NCI-H2029 treated with DMSO at 0.1 percent for 48 hours (cell line): ENCODE measurements around the gene CLCN2.

Experiments used
- DNase-seq: peaks from one replicate; lab custom pipeline; 2025; lab: John Stamatoyannopoulos, UW

CLCN2 gene

DNA sequence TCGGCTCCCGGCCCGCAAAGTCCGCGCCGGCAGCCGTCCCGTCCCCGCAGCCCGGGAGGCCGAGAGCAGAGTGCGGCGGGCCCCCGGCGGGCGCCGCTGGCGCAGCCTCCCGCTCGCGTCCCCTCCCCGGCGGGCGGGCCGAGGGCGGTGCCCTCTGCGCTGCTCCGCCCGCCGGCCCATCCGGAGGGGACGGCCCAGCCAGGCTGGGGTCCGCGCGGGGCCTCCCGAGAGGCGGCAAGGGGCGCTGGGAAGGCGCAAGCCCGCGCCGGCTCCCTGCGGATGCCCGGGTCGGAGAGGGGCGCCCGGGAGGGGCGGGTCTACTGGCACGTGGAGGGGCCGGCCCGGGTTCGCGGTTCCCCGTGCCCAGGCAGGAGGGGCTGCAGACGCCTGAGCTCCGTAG is at the start of gene CLCN2, which contains the start of gene POLR2H:
Gene CLCN2 (minus strand): TSS at position 74 of the 400 bp plus-strand sequence. CDS start 126 bp downstream, outside the sequence.
Gene POLR2H (plus strand): TSS at position 179 of the 400 bp plus-strand sequence. CDS start 1,783 bp downstream, outside the sequence.
- DNase-seq, result no peak

DNA sequence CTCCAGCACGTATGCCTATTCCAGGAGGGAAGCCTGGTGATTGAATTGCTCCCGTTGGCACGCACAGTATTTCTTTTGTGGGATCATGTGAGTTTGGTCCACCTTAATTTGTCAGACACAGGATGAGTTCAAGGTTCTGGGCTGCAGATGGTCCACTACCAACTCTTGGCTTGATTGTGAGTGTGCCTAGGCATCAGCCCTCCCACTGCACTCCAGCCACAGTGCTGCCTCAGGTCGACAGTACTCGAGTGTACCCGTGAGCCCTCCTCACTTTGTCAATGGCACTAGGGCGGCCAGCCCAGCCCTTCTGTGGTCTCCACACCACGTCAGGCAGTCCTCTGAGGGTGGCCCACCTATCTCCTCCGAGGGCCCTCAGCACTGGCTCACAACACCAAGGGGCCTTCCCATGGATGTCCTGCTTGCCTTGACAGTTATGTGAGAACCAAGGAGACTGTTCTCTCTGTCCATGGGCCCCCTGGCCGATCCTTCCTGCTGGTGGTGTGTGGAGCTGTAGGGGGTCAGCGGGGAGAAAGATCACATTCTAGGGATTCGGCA is 48.6 kb upstream of the CLCN2 start:
- DNase-seq, result no peak

DNA sequence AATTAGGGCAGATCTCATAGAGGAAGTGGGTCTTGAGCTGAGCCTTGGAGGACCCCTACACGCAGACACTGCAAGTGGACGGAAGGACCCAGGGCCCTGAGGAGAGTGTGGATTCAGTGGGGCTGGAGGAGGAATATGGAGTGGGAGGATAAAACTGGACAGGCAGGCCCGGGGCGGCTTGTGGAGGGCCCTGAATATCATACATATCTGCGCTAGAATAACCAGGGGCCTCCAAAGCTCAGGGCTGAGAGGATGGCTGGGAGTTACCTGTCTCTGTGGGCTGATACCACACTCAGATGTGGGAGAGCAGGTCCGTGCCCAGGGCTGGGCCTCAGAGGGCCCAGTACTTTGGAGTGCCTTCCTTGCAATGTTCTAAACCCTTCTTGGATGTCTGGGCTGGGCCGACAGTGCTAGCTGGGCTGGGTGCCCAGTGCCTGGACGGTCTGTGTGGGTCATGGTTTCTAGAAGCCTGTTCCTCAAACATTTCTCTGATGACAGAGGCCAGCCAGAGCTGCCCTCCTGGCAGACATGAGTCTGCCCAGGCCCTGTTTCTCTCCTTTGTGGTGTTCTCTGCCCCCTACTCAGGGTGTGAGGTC is 48.0 kb upstream of the CLCN2 start:
- no peak for DNase-seq

DNA sequence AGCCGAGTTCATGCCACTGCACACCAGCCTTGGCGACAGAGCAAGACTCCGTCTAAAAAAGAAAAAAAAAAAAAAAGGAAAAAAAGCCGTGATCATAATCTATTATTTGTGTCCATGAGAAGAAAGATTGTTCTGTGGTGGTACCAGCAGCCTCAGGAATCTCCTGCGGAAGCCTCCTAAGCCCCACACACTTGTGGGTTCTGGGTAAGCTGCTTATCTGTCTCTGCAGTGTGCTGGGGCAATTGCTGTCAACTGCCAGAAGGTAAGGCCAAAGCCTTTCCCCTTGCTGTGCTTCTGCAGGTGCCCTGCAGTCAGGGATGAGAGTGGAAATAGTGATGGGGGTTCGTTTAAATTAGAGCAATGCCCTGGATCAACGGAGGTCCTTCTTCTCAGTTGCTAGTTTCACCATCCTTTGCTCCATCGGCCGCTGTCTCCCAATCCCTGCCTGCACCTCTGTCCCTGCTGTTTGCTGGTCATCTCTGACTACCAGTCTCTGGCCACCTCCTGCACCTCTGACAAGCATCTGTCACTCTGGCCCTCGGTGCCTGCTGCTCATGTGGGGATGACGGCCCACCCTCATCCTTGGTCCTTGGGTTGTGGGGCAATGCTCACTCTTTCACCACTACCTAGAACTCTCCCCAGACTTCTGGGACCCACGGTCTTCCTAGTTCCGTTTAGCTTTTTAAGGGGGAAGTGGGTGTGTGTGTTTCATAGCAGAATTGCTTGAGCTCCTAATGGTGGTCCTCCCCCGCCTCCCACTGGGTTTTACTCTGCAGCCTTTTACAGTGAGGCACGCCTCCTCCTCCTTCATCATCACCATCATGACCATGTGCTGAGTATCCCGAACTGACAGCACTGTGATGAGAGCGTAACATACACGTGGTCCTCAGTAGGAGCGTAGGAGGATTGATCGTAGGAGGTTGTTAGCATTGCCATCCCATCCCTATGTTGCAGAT is 43.9 kb upstream of the CLCN2 start:
- no peak for DNase-seq

DNA sequence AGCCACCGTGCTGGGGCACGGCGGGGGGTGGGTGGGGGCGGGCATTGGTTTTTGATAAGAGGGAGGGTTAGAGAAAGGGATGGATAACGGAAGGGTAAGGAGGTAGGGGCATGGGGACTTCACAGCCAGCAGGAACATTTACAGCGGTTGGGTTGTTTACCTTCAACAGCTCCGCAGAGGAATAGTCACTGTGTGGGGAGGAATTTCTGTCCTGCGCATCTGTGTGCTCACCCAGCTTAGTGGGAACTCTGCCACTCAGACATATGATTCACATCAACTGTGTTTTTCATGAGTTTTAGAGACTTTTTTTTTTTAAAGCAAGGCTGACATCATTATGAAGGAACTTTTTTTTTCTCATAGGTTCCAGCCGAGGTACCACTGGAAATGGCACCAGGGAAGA is 38.0 kb upstream of the CLCN2 start:
- no peak for DNase-seq

DNA sequence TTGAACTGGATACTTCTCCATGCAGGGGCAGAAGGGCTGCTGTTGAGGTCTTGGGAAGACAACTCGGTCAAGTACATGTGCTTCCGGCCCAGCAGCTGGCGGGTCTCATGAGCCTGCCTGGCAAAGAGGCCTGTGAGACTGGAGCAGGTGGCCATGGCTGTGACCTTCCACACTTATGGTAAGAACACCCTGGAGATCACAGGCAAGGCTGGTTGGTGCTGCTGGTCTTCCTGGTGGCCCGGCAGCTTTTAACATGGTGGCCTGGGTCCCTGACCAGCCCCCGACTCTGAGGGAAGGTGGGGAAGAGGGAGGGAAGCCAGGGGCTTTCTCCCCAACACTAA is 33.9 kb upstream of the CLCN2 start:
- no peak for DNase-seq

DNA sequence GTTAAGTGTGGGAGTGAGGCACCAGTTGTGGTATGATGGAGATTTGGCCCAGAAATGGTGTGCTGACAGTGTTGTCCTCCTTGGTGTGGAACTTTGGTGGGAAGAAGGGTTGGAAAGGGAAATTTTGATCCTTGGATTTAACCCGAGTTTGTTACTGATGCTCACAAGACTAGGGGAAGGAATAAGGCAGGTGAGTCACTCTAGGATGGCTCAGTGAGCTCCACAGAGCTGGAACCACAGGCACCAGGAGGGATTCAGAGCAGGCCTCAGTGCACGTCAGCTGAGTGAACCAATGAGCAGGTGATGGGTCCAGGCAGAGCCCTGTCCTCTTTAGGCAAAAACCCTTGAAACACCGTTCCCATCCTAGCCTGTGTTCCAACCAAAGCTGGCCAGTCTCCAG is 29.9 kb upstream of the CLCN2 start:
- no peak for DNase-seq

DNA sequence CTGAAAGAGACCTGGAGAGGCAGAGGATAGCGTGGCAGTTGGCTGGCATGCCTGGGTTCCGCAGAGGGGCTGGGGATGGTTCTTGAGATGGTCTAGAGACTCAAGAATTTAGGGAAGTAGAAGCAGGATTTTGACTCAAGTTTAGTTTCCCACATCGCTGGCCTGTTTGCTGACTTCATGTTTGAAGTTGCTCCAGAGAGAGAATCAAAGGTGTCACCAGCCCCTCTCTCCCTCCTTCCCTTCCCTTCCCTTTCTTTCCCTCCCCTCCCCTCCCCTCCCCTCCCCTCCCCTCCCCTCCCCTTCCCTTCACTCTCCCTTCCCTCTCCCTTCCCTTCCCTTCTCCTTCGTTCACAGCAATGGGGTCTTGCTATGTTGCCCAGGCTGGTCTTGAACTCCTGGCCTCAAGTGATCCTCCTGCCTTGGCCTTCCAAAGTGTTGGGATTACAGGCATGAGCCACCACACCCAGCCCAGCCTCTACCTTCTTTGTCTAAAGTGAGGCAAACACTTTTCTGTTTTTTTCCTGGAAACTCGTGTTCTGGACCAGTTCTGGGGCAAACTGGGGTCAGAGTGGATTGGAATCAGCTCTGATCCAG is 28.6 kb upstream of the CLCN2 start:
- no peak for DNase-seq

DNA sequence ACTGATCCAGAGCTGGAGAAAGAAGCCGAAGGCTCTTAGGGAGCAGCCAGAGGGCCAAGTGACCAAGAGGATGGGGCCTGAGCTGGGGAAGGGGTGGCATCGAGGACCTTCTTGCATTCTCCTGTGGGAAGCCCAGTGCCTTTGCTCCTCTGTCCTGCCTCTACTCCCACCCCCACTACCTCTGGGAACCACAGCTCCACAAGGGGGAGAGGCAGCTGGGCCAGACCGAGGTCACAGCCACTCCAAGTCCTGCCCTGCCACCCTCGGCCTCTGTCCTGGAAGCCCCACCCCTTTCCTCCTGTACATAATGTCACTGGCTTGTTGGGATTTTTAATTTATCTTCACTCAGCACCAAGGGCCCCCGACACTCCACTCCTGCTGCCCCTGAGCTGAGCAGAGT is 28.0 kb upstream of the CLCN2 start:
- no peak for DNase-seq

DNA sequence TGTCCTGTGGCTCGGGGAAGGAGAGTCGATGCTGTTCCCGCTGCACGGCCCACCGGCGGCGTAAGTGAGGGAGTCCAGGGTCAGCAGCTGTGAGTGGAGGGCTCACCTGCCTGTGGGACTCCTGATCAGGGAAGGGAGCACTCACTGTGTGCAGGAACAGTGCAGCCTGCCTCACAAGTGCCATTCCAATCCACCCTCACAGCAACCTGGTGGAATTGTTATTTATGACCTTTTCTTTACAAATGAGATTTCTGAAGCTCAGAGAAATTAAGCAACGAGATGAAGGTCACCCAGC is 27.5 kb upstream of the CLCN2 start:
- DNase-seq, result no peak

DNA sequence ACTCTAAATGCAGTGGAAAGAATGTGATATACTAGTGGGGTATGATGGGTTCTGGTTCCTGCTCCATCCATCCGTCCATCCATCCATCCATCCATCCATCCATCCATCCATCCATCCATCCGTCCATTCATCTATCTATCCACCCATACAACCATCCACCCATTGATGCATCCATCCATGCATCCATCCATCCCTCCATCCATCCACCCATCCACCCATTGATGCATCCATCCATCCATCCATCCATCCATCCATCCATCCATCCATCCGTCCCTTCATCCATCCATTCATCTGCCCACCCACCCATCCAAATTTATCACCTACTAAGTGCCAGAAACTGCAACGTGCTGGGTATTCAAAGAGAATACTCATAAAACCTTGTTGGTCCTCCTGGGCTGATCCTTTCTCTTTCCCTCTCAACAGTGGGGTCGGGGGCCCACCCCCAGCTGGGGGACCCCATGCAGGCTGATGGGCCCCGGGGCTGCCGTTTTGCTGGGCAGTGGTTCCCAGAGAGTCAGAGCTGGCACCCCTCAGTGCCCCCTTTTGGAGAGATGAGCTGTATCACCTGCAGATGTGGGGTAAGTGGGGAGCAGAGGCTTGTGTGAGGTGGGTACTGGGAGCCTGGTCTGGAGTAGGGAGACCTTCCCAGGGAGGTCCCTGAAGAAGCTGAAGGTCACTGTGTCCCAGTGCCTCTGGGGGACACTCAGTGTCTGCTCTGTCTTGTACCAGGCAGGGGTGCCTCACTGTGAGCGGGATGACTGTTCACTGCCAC is 26.9 kb upstream of the CLCN2 start:
- DNase-seq, result no peak

DNA sequence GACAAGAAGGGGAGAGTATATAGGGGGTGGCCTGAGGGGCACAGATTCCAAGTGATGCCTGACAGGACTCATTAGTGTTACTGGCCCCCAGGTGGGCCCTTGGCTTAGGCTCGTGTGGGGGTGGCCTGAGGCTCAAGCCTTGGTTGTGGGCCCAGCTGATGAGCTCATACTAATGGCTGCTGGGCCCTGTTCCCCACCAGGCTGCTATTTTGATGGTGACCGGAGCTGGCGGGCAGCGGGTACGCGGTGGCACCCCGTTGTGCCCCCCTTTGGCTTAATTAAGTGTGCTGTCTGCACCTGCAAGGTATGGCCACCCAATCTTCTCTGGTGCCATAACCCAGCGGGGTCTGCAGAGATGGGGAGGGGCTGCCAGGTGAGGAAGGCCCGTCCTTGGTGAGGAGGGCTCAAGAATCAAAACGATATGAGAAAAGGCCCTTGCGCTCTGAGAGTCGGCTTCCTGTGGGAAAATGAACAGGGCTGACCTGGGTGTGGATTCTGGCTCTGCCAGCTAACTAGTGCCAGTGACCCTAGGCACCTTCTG is 25.8 kb upstream of the CLCN2 start:
- DNase-seq, result no peak

DNA sequence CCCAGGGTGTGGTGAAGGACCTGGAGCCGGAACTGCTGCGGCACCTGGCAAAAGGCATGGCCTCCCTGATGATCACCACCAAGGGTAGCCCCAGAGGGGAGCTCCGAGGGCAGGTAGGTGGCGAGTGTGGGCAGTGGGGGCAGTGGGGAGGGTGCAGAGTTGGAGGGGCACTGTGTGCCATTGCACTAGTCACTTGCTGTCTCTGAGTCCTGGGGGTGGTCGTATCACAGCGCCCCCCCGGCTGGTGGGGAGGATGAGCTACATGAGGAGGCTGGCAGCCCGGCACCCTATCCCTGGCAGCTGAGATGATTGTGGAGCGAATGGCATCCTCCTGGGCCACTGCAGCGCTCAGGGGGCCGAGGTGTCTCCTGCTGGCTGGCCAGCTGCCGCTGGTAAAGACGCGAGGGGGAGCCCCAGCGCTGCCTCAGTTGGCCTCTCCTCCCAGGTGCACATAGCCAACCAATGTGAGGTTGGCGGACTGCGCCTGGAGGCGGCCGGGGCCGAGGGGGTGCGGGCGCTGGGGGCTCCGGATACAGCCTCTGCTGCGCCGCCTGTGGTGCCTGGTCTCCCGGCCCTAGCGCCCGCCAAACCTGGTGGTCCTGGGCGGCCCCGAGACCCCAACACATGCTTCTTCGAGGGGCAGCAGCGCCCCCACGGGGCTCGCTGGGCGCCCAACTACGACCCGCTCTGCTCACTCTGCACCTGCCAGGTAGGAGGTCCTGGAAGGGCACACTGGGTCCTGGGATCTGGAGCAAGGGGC is 24.8 kb upstream of the CLCN2 start:
- no peak for DNase-seq

DNA sequence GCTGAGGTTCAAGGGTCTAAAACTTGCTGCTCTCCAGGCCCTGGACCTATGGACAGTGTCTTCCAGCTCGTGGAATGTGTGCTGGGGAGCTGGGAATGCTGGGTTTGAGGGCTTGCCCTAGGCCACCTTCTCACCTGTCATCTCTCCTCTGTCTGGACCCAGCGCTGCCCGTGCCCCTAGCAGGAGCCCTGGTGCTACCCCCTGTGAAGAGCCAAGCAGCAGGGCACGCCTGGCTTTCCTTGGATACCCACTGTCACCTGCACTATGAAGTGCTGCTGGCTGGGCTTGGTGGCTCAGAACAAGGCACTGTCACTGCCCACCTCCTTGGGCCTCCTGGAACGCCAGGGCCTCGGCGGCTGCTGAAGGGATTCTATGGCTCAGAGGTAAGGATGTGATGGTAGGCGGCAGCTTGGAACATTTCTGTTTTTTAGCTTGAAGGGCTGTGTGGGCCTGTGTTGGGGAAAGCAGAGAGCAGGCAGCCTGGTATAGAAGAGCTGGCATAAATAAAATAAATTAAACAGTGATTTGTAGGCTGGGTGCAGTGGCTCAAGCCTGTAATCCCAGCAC is 23.5 kb upstream of the CLCN2 start:
- DNase-seq, result no peak

DNA sequence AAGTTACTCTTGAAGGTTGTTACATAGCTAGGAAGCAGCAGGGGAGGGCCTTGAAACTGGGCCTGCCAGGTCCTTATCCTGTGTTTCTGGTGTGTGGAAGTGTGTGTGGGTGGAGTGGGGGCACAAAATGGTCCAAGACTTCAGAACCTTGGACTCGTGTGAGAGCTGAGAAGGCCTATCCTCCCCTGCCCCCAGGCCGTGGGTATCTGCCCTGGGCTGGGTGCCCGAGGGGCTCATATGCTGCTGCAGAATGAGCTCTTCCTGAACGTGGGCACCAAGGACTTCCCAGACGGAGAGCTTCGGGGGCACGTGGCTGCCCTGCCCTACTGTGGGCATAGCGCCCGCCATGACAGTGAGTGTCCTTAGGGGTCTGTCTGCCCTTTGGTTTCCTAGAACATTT is 22.9 kb upstream of the CLCN2 start:
- no peak for DNase-seq

DNA sequence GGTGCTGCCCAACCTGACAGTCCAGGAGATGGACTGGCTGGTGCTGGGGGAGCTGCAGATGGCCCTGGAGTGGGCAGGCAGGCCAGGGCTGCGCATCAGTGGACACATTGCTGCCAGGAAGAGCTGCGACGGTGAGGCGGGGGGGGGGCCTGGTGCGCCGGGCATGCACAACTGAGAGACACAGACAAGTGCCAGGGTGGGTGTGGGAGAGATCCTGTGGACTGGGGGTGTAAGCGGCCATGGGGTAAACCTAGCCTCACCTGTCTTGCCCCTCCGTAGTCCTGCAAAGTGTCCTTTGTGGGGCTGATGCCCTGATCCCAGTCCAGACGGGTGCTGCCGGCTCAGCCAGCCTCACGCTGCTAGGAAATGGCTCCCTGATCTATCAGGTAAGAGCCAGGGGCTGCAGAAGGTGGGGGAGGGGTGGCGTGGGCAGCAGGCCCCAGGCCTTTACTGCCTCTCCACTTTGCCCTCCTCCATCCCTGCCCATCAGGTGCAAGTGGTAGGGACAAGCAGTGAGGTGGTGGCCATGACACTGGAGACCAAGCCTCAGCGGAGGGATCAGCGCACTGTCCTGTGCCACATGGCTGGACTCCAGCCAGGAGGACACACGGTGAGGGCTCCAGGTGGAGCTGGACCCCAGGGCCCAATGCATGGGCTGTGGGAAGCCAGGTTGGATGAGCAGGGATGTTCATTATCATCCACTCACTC is 21.8 kb upstream of the CLCN2 start:
- no peak for DNase-seq

DNA sequence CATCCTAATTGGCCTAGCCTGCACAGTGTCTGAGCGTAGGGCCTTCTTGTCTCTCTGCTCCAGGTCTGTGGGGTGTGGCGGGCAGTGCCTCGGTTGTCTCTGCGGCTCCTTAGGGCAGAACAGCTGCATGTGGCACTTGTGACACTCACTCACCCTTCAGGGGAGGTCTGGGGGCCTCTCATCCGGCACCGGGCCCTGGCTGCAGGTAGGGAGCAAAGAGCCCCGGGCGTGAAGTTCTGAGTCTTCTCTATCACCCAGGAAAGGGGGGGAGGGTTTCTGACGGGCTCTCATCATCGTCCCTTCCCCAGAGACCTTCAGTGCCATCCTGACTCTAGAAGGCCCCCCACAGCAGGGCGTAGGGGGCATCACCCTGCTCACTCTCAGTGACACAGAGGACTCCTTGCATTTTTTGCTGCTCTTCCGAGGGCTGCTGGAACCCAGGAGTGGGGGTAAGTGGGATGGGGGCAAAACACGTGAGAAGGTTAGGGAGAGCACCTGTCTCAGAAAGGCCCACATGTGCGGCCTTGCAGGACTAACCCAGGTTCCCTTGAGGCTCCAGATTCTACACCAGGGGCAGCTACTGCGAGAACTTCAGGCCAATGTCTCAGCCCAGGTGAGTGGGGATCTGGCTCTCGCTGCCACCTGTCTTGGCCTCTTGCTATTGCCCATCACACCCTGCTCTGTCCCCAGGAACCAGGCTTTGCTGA is 21.1 kb upstream of the CLCN2 start:
- DNase-seq, result no peak

DNA sequence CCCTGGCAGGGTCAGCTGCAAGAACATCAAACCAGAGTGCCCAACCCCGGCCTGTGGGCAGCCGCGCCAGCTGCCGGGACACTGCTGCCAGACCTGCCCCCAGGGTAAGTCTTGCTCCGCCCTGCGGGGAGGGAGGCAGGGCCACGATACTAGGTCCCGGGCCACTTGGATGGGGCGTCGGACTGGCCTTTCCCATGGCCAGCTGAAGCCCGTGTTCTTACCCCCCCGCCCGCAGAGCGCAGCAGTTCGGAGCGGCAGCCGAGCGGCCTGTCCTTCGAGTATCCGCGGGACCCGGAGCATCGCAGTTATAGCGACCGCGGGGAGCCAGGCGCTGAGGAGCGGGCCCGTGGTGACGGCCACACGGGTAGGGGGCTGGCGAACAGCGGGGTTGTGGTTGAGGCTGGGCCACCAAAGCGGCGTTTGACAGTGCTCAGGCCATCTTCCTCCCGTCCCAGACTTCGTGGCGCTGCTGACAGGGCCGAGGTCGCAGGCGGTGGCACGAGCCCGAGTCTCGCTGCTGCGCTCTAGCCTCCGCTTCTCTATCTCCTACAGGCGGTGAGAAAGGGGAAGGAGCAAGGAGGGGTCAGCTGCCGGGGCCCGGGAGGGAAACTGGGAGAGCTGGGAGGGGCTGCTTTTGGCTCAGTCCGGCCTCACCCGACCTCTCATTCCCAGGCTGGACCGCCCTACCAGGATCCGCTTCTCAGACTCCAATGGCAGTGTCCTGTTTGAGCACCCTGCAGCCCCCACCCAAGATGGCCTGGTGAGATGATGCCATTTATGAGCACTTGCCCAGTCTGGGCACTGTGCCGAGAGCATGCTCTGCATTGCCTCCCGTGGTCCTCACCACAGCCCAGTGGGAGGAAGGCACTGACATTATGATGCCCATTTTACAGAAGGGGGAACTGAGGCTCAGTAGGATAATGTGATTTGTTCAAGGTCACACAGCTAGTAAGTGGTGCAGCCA is 20.1 kb upstream of the CLCN2 start:
- DNase-seq, result no peak
